ENCODE data around the gene HOXC4. TPM values are rescaled to one million over a fixed set of nuclear protein-coding genes. Genes with fewer than 3 reads are reported as not detected.

The HOXC4 gene
- total and polyA plus RNA-seq, 2 of the 8 experiments (the other 6 are each of a cell fraction or from before 2014, with no cell fraction given), result not detected

DNA sequence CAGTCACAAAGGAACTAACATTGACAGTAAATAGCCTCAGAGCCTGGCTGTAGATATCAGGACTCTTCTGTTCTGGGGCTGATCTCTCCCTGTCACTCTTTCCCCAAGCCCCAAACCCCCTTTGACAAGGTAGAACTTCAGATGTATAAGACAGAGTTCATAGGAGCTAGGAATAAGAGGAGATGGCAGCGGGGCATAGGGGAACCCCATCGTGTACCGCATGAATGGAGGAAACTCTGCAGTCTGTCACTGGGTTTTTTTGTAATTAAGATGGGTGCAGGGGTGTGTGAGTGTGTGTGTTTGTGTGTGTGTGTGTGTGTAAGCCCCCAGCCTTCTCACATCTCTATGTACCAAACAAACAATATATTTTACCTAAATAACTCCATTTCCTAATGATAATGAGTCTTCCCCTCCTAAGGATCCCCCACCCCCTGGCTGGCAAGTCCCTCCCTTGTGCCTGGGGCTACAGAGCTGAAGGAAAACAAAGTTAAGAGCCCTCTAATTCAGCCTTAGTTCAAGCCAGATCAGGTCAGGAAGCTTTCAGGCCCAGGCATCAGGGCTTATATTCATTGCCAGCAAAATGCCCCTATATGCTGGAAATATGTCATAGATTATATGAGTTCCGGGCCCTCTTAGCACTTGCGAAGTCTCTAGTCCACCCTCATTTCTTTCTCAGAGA lies 9.1 kb upstream of the HOXC4 start (continued):
- no peak for TF ChIP-seq TBP (IDR thresholded peaks at IDR 0.05; ENCODE audit: low read depth, low read length)

Measured in H1 (cell line).